Hematopoietic multipotent progenitor cell (in vitro differentiated cells): ENCODE data around the gene IFNA17. TPM values are rescaled to one million over a fixed set of nuclear protein-coding genes. Genes with fewer than 3 reads are reported as not detected.
"Not testable (repeated sequence)": the region's sequence is repeated elsewhere in the genome, so short reads cannot be mapped to it uniquely, and the experiment has no call there.

Experiments used
- DNase-seq, 3 donors: peaks; one replicate each; pipeline ENCODE4 v3.0.0-alpha.2; 2011 to 2015; ENCODE audit warnings: low read depth in 2 of 3, low spot score in 2 of 3
- total RNA-seq: library from RNA; depleted of rRNA; stranded (reverse); fragments of >200 nt; gene quantifications from one replicate; pipeline ENCODE4 v1.2.3, GENCODE V29; 2012

Gene IFNA17
- total RNA-seq, 1 donor, result not detected

DNA sequence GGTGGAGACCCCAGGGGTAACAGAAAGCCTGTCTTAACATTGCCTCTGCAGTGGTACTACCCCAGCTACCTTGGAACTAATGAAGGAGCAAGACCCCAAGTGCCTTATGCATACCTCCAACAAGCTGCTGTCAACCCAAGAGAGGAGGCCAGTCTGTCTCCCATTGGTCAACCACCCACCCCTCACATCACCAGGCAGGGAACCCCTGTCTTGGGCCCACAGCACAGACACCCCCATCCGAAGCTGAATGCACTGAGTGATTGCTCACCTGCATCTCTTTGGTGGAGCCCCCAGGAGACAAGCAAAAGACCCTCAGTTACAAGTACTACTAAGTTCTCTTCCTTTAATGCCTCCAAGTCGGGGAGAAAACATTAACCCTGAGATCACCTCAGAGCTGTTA lies 15.9 kb downstream of the IFNA17 start:
- not testable (repeated sequence) for DNase-seq

- not testable (repeated sequence) for DNase-seq
Observed at GRCh38 chr9:21210782-21211181, 17.2 kb downstream of the IFNA17 start.

DNA sequence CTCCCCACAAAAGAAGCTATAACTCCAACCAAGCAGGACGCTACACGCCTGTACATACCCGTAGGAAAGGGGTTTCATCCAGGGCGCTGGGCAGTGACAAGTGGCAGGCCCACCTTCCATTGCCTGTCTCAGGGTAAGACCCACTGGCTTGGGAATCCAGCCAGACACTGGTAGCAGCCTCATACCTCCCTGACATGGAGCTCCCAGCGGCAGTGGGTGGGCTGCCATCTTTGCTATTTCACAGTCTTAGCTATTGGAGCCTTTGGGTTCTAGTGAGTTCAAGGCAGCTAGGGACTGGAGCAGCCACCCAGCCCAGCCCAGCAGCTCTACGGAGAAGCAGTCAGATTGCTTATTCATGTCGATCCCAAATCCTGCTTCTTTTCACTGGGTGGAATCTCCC lies 17.7 kb downstream of the IFNA17 start:
- no peak for DNase-seq

DNA sequence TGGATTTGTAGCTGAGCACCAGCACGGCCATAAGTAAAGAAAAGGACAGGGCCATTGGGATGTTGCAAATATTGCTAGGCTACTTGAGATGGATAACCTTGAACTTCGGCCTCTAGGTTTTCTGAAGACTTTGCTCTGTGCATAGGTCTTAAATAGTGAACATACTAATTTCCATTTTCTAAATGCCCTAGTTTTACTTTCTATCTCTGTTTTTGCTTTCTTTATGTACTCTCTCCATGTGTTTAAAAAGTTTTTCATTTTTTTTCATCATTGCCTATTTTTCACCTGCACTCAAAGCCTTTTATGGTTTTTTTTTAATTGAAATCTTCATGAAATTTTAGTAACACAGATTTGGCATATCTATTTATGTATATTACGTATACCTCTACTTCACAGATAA lies 21.0 kb downstream of the IFNA17 start, which contains the start of gene IFNA10:
Gene IFNA10, minus strand, starts transcription at position 101 of the 400 bp plus-strand sequence. Its CDS starts 46 bp downstream, at position 55.
- DNase-seq, result not testable (repeated sequence)

GRCh38 chr9:21205204-21205603 lies 22.8 kb downstream of the IFNA17 start:
- no peak for DNase-seq

- not testable (repeated sequence) for DNase-seq
Observed at GRCh38 chr9:21202105-21202504, 25.9 kb downstream of the IFNA17 start, which contains the start of gene IFNA7. Gene IFNA7 (minus strand): TSS chr9:21202205. CDS start chr9:21202165, 40 bp downstream.

GRCh38 chr9:21194867-21195776 lies 32.9 kb downstream of the IFNA17 start:
- DNase-seq, result peak in 2 of 3 donors; percentile 26 to 68

DNA sequence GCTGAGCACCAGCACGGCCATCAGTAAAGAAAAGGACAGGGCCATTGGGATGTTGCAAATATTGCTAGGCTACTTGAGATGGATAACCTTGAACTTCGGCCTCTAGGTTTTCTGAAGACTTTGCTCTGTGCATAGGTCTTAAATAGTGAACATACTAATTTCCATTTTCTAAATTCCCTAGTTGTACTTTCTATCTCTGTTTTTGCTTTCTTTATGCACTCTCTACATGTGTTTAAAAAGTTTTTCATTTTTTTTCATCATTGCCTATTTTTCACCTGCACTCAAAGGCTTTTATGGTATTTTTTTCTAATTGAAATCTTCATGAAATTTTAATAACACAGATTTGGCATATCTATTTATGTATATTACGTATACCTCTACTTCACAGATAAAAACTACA lies 40.5 kb downstream of the IFNA17 start, which contains the start of gene IFNA4:
Gene IFNA4, minus strand, starts transcription at position 101 of the 400 bp plus-strand sequence. Its CDS starts 56 bp downstream, at position 45.
- DNase-seq, result not testable (repeated sequence)

GRCh38 chr9:21182810-21183736 lies 44.9 kb downstream of the IFNA17 start:
- peak in 2 of 3 donors; percentile 31 to 72 for DNase-seq

Other genes starting within 250 kb of the IFNA17 start
- 18.9 TPM for gene HACD4, start 196.6 kb downstream of the IFNA17 start, total RNA-seq
- gene IFNB1, start 150.3 kb downstream of the IFNA17 start, total RNA-seq, result under 0.01 TPM
- gene IFNW1, start 86.4 kb downstream of the IFNA17 start, total RNA-seq, result not detected
- not detected for gene IFNA21, start 61.6 kb downstream of the IFNA17 start, total RNA-seq
- not detected for gene IFNA4, start 40.6 kb downstream of the IFNA17 start, total RNA-seq
- not detected for gene IFNA7, start 26.0 kb downstream of the IFNA17 start, total RNA-seq
- not detected for gene IFNA10, start 21.1 kb downstream of the IFNA17 start, total RNA-seq
- gene IFNA16, start 10.9 kb downstream of the IFNA17 start, total RNA-seq, result not detected
- gene IFNA14, start 11.8 kb upstream of the IFNA17 start, total RNA-seq, result not detected
- gene IFNA5, start 77.1 kb upstream of the IFNA17 start, total RNA-seq, result not detected
- 22.6 TPM for gene KLHL9, start 107.2 kb upstream of the IFNA17 start, total RNA-seq
- gene IFNA6, start 122.7 kb upstream of the IFNA17 start, total RNA-seq, result not detected
- gene IFNA13, start 139.8 kb upstream of the IFNA17 start, total RNA-seq, result not detected
- not detected for gene IFNA2, start 157.2 kb upstream of the IFNA17 start, total RNA-seq
- not detected for gene IFNA8, start 180.9 kb upstream of the IFNA17 start, total RNA-seq
- not detected for gene IFNA1, start 212.2 kb upstream of the IFNA17 start, total RNA-seq